Endothelial cell of umbilical vein (primary cell): ENCODE measurements around the gene STRA8. TPM values are rescaled to one million over a fixed set of nuclear protein-coding genes. Genes with fewer than 3 reads are reported as not detected.
A peak's percentile ranks its signal among the peaks of the same experiment; 100 is the strongest.

ENCODE experiments used
- BruUV-seq: library from RNA; stranded (reverse); fragments of 400-500 nt; replicated peaks from 2 replicates; lab custom pipeline; 2021; lab: Mats Ljungman, UMichigan
- CTCF ChIA-PET: fragments of 300-600, 350-600 bp; sonication (Branson Sonifier 250); formaldehyde crosslinking; loops from one replicate; lab custom pipeline; 2021; ENCODE audit warnings: antibody characterized with exemption, inconsistent platforms; lab: Charles Lee
- POLR2A ChIA-PET: fragments of 300-600, 350-600 bp; sonication (Branson Sonifier 250); formaldehyde crosslinking; loops from one replicate; lab custom pipeline; 2021; ENCODE audit warnings: antibody characterized with exemption, inconsistent platforms; lab: Charles Lee
- DNase-seq: peaks from one replicate; pipeline ENCODE4 v3.0.0-alpha.2; 2011; ENCODE audit warnings: low read depth, low spot score
- FAIRE-seq: peaks from 2 replicates; lab custom pipeline; 2011; peaks lifted over from hg19 to GRCh38; lab: Jason Lieb, UNC
- H2AFZ ChIP-seq: 2 replicates; pipeline ENCODE4 v1.6.0; 2012; ENCODE audit warnings: low read depth, low read length, control low read depth, inconsistent platforms
- H3K27ac ChIP-seq: 2 replicates; pipeline ENCODE4 v1.5.1; 2011; ENCODE audit warnings: low read depth, mild to moderate bottlenecking, control low read depth, low read length, moderate library complexity; ENCODE audit not compliant: insufficient read depth
- H3K27me3 ChIP-seq, 2 experiments: 2 replicates each; pipeline versions ENCODE4 v1.6.0 to v1.6.1; 2011; ENCODE audit warnings: low read length in 2 of 2, mixed read lengths in 1 of 2; ENCODE audit not compliant: control insufficient read depth in 2 of 2, insufficient read depth in 2 of 2
- H3K36me3 ChIP-seq, 2 experiments: 2 replicates in 1 of 2; 3 replicates in 1 of 2; pipeline ENCODE4 v1.5.1; 2011; ENCODE audit warnings: low read length in 2 of 2, mild to moderate bottlenecking in 1 of 2, moderate library complexity in 1 of 2; ENCODE audit not compliant: control insufficient read depth in 2 of 2, insufficient read depth in 2 of 2; ENCODE audit errors: extremely low read depth in 1 of 2
- H3K4me1 ChIP-seq: 3 replicates; pipeline ENCODE4 v1.5.1; 2011; ENCODE audit warnings: mild to moderate bottlenecking, low read length; ENCODE audit not compliant: control insufficient read depth, insufficient read depth; ENCODE audit errors: extremely low read depth
- H3K4me2 ChIP-seq: 2 replicates; pipeline ENCODE4 v1.6.1; 2011; ENCODE audit warnings: low read length, control low read depth, mixed read lengths; ENCODE audit not compliant: insufficient read depth
- H3K4me3 ChIP-seq, 3 experiments: fragments of 200-600 bp in 1 of 3; sonication (generic), shearing (Covaris generic) in 1 of 3; replicated peaks in 1 of 3; 2 replicates each; pipeline ENCODE4 v1.5.1; 2011 to 2016; ENCODE audit warnings: control low read depth in 3 of 3, low read length in 3 of 3, mild to moderate bottlenecking in 2 of 3, inconsistent platforms in 1 of 3, low read depth in 1 of 3, moderate library complexity in 1 of 3; ENCODE audit not compliant: insufficient read depth in 1 of 3
- H3K79me2 ChIP-seq: 2 replicates; pipeline ENCODE4 v1.6.0; 2012; ENCODE audit warnings: low read length, inconsistent platforms; ENCODE audit not compliant: control insufficient read depth, insufficient read depth
- H3K9ac ChIP-seq: replicated peaks from 2 replicates; pipeline ENCODE3; 2011; ENCODE audit warnings: low read length, control low read depth; ENCODE audit not compliant: insufficient read depth; ENCODE audit errors: extremely low read depth
- H3K9me1 ChIP-seq: replicated peaks from 3 replicates; pipeline ENCODE4 v1.6.0; 2011; ENCODE audit warnings: mild to moderate bottlenecking, low read length; ENCODE audit not compliant: control insufficient read depth, insufficient read depth; ENCODE audit errors: extremely low read depth
- H3K9me3 ChIP-seq: replicated peaks from 2 replicates; pipeline ENCODE4 v1.5.1; 2012; ENCODE audit warnings: low read length, inconsistent platforms; ENCODE audit not compliant: control insufficient read depth, insufficient read depth
- H4K20me1 ChIP-seq: replicated peaks from 2 replicates; pipeline ENCODE3; 2011; ENCODE audit warnings: mild to moderate bottlenecking, low read length; ENCODE audit not compliant: control insufficient read depth, insufficient read depth; ENCODE audit errors: extremely low read depth
- EZH2 ChIP-seq: IDR thresholded peaks from 2 replicates; pipeline ENCODE4 v1.6.1; 2012; ENCODE audit warnings: borderline replicate concordance, low read depth, mild to moderate bottlenecking, moderate library complexity, low read length, inconsistent platforms; ENCODE audit not compliant: severe bottlenecking
- FOS ChIP-seq: IDR thresholded peaks from 2 replicates; pipeline ENCODE4 v1.6.1; 2011; ENCODE audit warnings: mild to moderate bottlenecking, low read length, moderate library complexity, borderline replicate concordance; ENCODE audit not compliant: insufficient read depth
- GATA2 ChIP-seq: IDR thresholded peaks from 2 replicates; pipeline ENCODE4 v1.7.0; 2011; ENCODE audit warnings: low read depth, mild to moderate bottlenecking, moderate library complexity, mixed read lengths, low read length; ENCODE audit not compliant: insufficient read length, insufficient read depth
- JUN ChIP-seq: IDR thresholded peaks from 2 replicates; pipeline ENCODE4 v1.6.1; 2011; ENCODE audit warnings: borderline replicate concordance, low read depth; ENCODE audit not compliant: insufficient read length, insufficient read depth
- MYC ChIP-seq: IDR thresholded peaks from one replicate; pipeline ENCODE4 v1.6.1; 2011; ENCODE audit warnings: mild to moderate bottlenecking, low read depth, low read length
- POLR2A ChIP-seq: IDR thresholded peaks from 2 replicates; pipeline ENCODE4 v1.6.1; 2012; ENCODE audit warnings: low read depth, mild to moderate bottlenecking, control low read depth, low read length
- POLR2AphosphoS5 ChIP-seq: IDR thresholded peaks from 2 replicates; pipeline ENCODE4 v1.6.1; 2012; ENCODE audit warnings: low read depth, mild to moderate bottlenecking, control low read depth, low read length, moderate library complexity; ENCODE audit not compliant: insufficient read depth
- dilution Hi-C: fragments of 300-500 bp; cut with MboI; formaldehyde crosslinking; loops from one replicate; pipeline ENCODE4 v1.15.0; 2019; ENCODE audit warnings: low sequenced_read_pairs; ENCODE audit not compliant: extremely low pct_ligation_motif_present
- intact Hi-C: fragments of 100-400 bp; cut with micrococcal nuclease; formaldehyde crosslinking; loops from one replicate; pipeline ENCODE4 v1.10.0; 2022
- polyA plus RNA-seq, 4 experiments: library from polyadenylated mRNA; depleted of rRNA in 3 of 4; stranded (reverse) in 3 of 4; unstranded in 1 of 4; fragments of >200 nt; gene quantifications; 2 replicates each; pipeline versions ENCODE4 v1.2.1 to v1.2.3, GENCODE V29; 2011 to 2012; ENCODE audit warnings: missing spikeins in 1 of 4
- total RNA-seq: library from RNA; stranded (reverse); gene quantifications from 2 replicates; pipeline ENCODE4 v1.2.3, GENCODE V29; 2021
- TF ChIP-seq, protein P1 (sequence below): IDR thresholded peaks from 2 replicates; pipeline ENCODE4 v1.6.1; 2011; ENCODE audit not compliant: insufficient read depth, insufficient read length
- TF ChIP-seq, protein P2 (sequence below), 2 donors: IDR thresholded peaks; 1 replicate in 1 of 2; 2 replicates in 1 of 2; pipeline ENCODE4 v1.5.1; 2011; ENCODE audit warnings: low read length in 2 of 2, mild to moderate bottlenecking in 2 of 2, moderate library complexity in 2 of 2, control low read depth in 1 of 2, inconsistent platforms in 1 of 2, low read depth in 1 of 2; ENCODE audit not compliant: insufficient read depth in 1 of 2; ENCODE audit errors: extremely low read depth in 1 of 2

Gene STRA8
- total and polyA plus RNA-seq, 2 donors (not counting 3 experiments of a cell fraction or from before 2014, with no cell fraction given), result not detected

DNA sequence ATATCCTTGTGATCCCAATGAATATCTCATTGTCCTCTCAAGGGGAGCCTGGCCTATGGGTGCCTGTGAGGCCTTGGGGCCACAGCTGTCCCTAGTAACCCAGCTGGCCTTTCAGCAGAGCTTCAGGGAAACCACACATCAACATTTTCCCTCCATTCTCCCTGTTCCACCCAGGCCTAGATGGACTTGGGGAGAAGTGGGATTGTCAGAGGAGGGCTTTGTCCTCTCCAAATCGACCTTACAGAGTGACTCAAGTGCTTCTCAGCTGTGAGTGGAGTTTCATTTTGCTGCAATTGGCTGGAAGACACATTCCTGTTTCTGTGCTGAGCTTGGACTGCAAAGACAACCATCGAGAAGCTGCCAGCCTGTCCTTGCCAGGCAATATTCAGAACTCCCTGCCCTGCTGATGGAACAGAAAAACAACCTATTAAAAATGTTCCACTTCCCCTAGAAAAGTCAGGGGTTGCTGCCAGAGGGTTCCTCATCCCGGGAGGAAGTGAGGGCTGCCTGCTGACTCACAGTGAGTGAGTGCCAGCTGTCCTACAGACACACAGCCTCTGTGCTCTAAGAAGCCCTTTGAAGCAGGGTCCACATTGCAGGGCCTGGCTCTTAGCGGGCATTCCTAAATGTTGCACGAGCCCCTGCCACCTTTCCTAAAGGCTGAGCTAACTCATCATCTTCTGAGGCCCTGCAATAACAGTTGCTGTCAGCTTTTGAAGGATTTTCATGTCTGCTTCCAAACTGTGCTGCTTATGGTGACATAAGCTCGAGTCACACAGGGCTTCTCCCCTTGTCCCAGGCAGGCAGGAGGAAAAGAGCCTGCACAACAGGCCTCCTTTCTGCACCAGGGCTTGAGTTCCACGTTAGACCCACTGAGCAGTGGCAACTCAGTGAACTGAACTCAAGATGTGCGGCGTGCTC, 20.5 kb downstream of the STRA8 start:
- FAIRE-seq, result peak; percentile 99
- BruUV-seq, result no TSS peak

More for the DNA sequence above, 20.5 kb downstream of the STRA8 start:
- Histone ChIP-seq H4K20me1 (no peaks in the 10 kb centered on the region), H3K27ac (peak overlapping the region; percentile 66), H3K27me3 (no peaks in the 10 kb centered on the region), H2AFZ (peak overlapping the region; percentile 45), H3K4me3 (no peak overlapping the region), H3K36me3 (no peaks in the 10 kb centered on the region), H3K4me1 (peaks cover 18% of the 10 kb centered on the region), H3K9me3 (no peaks in the 10 kb centered on the region), H3K4me2 (peak overlapping the region; percentile 19), H3K9me1 (no peaks in the 10 kb centered on the region), H3K9ac (peak overlapping the region; percentile 2), H3K79me2 (no peaks in the 10 kb centered on the region)
- ChIA-PET CTCF (interaction anchor here (1.3 to 2.6 kb wide), 2 partner anchors 21 to 22 kb away, joined by 3 to 19 read pairs; no protein-coding TSS in a partner anchor), POLR2A (no interaction called here)
- peak; percentile 89 for DNase-seq
- intact Hi-C loops (loop anchor here (2.0 kb wide), 1 partner anchor 43 kb away; the partner anchor contains the start of gene WDR91), dilution Hi-C loops (no loop called here)
- TF ChIP-seq GATA2 (no peak), POLR2AphosphoS5 (peak; percentile 64), MYC (no peak), EZH2 (no peak), JUN (peak; percentile 42), FOS (peak; percentile 89), POLR2A (no peak)
- TF ChIP-seq, protein P1, sequence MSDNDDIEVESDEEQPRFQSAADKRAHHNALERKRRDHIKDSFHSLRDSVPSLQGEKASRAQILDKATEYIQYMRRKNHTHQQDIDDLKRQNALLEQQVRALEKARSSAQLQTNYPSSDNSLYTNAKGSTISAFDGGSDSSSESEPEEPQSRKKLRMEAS, result no peak
- TF ChIP-seq, protein P2, sequence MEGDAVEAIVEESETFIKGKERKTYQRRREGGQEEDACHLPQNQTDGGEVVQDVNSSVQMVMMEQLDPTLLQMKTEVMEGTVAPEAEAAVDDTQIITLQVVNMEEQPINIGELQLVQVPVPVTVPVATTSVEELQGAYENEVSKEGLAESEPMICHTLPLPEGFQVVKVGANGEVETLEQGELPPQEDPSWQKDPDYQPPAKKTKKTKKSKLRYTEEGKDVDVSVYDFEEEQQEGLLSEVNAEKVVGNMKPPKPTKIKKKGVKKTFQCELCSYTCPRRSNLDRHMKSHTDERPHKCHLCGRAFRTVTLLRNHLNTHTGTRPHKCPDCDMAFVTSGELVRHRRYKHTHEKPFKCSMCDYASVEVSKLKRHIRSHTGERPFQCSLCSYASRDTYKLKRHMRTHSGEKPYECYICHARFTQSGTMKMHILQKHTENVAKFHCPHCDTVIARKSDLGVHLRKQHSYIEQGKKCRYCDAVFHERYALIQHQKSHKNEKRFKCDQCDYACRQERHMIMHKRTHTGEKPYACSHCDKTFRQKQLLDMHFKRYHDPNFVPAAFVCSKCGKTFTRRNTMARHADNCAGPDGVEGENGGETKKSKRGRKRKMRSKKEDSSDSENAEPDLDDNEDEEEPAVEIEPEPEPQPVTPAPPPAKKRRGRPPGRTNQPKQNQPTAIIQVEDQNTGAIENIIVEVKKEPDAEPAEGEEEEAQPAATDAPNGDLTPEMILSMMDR (IDR thresholded peaks at IDR 0.05; ENCODE audit: extremely low read depth in 1 of 2, insufficient read depth in 1 of 2, low read depth in 1 of 2, low read length in 2 of 2), result no peak
